Superior temporal gyrus (tissue), 1 donor: Measurements from ENCODE around the gene TUBB4B.

Source experiments
- DNase-seq: peaks from one replicate; pipeline ENCODE4 v3.0.0-alpha.2; 2016; ENCODE audit errors: extremely low spot score

TUBB4B gene

DNA sequence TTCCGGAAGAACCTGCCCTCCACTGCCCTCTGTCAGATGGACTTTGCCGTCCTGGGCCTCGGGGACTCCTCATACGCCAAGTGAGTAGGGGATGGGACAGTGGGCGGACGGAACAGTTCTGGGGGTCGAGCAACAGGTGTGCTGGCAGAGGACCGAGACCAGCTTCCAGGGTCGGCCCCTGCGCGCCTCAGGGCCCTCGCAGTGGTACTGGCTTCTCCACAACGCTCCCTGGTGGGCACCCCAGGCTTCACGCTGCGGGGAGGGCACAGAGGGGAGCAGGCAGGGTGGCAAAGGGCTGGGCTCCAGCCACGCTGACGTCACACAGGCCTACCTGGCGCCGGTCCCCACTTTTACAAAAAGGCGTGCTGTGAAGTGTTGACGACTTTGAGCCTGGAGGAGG, 28.6 kb upstream of the TUBB4B start:
- no peak for DNase-seq

- no peak for DNase-seq
Observed at GRCh38 chr9:137213160-137214060, 27.7 kb upstream of the TUBB4B start.

- no peak for DNase-seq
Observed at GRCh38 chr9:137214620-137215019, 26.5 kb upstream of the TUBB4B start.

- DNase-seq: no peak
Observed at GRCh38 chr9:137215196-137215986, 25.7 kb upstream of the TUBB4B start.

GRCh38 chr9:137216188-137216965, 24.7 kb upstream of the TUBB4B start:
- no peak for DNase-seq

- DNase-seq: no peak
Observed at GRCh38 chr9:137217276-137218211, 23.5 kb upstream of the TUBB4B start.

GRCh38 chr9:137218212-137218753, 22.8 kb upstream of the TUBB4B start:
- no peak for DNase-seq

DNA sequence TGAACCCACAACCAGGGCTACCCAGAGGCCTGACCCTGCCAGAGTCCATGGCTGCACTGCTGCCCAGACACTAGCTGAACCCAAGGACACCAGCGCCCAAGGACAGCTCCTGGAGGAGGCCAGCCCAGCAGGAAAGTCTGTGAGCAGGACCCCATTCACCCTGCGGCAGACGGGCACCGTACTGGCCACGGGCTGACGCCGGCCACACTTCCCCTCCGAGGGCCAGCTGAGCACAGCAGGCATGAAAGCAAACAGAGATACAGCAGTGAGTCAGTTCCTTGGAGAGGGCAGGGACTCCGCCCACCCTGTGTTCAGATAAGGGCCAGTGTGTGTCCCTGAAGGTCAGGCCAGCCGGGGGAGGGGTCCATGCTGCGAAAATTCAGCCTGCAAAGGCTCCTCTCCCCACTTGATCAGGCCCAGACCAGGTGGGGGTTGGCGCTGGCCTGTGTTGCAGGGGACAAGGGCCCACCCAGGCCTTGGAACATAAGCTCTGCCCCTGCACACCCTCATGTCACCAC, 22.3 kb upstream of the TUBB4B start:
- no peak for DNase-seq

- DNase-seq: no peak
Observed at GRCh38 chr9:137219757-137220316, 21.2 kb upstream of the TUBB4B start.

DNA sequence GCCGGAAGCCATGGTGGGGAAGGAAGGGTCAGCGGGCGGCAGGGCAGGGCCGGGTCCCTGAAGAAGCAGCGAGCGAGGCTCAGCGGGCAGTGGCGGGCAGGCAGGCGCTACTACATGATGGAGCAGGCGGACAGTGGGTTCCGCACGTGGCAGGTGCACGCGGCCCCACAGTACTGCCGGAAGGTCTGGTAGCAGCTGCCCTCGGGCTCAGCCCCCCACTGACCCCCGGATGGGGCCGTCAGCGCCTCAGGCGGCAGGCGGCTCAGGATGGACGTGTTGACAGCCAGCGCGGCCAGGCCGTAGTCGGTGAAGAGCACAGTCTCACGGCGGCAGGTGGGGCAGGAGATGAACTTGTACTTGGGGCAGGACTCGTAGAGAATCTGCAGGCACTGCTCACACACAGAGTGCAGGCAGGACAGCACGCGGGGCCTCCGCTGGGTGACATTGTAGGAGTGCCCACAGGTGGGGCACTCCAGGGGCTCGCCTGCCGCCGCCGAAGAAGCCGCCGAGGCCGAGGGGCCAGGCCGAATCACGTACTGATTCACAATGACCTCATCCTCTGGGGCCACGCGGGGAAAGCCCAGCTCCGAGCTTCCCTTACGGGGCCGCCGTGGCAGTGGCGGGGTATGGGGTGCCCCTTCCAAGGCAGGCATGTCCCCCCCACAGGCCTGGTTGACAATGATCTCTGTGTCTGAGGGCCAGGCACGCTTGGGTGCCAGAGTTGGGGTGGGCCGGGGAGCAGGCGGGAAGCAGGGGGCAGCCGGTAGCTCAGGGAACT, 20.6 kb upstream of the TUBB4B start:
- DNase-seq: no peak

DNA sequence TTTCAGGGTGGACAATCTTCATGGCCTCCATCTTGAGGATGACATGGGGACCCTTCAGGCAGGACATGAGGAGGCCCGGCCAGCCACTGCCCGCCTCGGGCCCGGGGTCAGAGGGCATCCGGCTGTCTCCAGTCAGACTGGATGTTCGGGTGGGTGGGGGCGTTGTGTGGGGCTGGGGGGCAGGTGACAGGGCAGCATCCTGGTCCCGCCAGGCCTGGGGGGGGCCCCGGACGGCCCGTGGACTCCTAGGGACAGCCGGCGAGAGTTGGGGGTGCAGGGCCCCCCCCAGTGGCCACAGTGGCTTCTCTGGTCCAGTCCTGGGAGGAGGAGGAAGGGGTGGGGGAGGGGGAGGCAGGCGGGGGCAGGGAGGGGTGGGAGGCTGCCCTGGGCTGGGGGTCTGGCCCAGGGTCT, 20.0 kb upstream of the TUBB4B start:
- DNase-seq: no peak

DNA sequence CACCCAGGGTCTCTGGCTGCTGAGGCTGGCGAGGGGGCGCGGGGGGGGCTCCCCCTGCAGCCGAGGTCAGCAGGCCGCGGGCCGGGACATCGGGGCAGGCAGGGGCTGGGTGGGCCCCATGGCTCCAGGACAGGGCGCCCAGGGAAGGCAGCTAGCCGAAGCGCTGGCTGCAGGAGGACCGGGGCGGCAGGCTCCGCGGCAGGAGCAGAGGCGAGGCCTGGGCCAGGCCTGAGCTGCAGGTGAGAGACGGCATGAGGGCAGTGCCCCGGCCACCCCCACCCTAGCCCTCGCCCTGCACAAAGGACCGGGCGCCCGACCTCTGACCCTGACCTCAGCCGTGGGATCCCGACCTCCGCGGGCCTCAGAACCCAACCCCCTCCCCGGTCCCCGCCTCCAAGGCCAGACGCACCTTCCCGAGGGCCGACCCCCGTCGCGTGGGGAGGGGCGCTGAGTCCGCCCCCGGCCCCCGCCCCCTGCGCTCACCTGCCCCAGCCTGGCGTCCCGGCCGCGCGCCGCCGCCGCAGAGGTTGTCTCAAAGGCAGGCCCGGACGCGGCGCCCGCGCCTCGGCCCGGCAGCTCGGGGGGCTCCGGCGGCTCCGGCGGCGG, 19.5 kb upstream of the TUBB4B start:
- no peak for DNase-seq

DNA sequence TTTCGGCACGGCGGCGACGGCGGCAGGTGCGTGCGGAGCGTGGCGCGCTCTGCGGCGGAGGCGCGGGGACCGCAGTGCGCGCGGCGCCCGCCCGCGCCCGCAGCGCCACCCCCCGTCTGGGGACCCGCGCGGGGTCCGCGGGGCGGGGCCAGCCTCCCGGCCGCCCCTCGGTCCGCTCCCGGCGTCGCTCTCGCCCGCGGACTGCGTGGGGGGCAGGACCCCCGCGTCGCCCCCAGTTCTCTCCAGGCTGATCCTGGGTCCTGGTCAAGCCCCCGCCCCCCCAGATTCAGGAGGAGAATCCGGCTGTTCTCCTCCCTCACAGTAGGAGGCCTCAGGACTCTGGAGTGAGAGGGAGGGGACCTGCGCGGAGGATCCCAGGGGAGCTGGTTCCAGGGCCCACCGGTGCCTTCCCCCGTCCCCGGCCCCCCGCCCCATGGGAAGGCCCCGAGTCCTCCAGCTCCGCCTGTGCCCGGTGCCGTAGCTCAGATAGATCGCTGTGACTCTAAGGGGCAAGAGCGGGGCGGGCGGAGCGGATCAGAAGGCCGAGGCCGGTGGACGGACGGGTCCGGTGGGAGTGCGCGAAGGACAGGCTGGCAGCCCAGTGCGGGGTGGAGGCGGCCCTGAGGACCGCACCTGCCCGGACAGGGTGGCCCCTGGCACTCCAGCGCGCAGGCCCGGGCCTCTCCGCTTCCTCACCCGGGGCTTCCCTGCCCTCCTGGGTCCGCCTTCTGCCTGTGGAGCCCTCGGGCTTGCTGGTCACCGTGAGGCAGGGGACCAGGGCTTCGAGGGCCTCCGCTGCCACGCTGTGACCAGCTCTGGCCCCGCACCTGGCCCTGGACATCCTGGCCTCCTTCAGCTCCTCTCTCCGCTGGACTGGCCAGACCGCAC, 18.7 kb upstream of the TUBB4B start, which contains the start of gene RNF208:
Gene RNF208 (minus strand): TSS at position 51 of the 888 bp plus-strand sequence. CDS start 1,028 bp downstream, outside the sequence.
- DNase-seq: no peak

DNA sequence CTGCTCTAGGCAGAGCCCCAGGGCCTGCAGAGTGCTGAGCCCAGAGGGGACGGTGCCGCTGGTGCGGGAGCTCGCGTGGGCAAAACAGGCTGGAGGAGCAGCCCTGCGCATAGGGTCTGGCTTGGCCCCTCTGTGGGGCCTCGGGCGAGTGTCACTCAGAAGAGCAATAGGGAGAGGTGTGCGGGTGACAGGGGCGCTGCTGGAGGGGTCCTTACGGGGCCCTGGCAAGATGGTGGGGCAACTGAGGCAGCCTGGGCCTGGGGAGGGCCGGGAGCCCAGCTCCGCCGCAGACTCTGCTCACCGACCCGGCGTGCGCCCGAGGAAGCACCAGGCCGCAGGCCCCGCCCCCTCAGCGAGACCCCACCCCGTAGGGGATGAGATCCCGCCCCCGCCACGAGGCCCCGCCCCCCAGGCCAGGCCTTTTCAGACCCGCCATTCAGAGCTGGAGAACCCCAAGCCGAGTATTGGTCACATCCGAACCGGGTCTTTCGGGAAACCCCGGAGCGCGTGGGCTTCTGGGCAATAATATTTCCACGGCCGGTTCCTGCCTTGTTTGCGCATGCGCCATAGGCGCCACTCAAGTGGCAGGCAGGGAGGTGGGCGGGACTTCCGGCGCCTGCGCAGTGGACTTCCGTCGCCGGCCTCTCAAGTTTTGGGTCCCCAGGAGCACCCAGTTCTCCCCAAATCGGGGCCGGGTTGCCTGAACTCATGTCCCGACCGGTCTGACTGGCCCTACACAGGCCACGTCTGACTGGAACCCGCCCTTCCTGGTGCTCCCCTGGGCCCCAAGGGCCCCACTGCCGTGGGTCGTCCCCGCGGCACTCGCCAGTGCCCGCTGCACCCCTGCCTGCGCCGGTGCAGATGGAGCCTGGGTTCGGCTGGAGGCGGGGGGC, 17.8 kb upstream of the TUBB4B start:
- peak; percentile 98 for DNase-seq

- DNase-seq: no peak
Observed at GRCh38 chr9:137224830-137225694, 16.0 kb upstream of the TUBB4B start, which contains the start of gene CYSRT1. Gene CYSRT1, plus strand, starts transcription at chr9:137225174. Its CDS starts 448 bp downstream, at chr9:137225622.
